GM19351 (cell line): Measurements from ENCODE around the gene RASL11B.

ENCODE experiments used
- ATAC-seq: cut with Tn5 transposase; IDR thresholded peaks from one replicate; pipeline ENCODE4 v1.9.1; 2021; ENCODE audit warnings: mild to moderate bottlenecking, moderate library complexity; ENCODE audit not compliant: unreplicated experiment

RASL11B gene

DNA sequence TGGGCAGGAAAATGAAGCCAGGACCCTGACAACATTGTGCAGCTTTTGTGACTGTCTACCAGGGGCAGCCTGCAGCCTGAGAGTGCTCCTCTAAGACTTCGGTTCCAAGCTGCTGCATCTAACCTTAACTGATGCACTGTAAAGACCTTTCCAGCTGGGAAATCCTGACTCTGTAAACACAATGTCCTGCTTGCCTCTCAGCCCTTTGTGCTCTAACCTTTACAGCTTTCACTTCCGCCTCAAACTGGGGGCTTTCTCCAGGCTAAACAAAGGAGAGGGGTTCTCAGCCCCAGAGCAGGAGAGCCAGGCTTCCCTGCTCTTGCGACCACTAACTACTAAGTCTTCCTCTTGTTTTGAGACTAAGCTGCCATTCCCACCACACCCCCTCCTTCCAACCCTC, 19.3 kb upstream of the RASL11B start:
- ATAC-seq = no peak

DNA sequence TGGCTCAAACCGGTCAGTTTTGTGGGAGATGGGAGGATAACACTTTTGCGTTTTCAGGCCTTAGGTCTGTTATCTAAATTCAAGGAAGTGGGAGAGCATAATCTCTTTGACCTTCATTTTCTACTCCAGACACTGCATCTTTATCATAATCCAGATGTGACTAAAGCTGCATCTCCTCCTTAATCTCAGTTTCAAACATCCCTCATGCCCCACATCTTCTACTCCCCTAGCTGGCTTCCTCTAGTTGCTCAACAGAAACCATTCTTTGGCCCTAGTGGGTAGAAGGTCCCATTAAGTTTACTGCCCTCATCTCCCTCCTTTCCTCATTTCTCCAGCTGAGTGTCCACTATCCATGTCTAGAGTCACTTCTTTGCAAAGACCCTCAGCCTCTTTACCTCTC, 18.8 kb upstream of the RASL11B start:
- no peak for ATAC-seq

GRCh38 chr4:52843958-52844357, 18.2 kb upstream of the RASL11B start:
- no peak for ATAC-seq

DNA sequence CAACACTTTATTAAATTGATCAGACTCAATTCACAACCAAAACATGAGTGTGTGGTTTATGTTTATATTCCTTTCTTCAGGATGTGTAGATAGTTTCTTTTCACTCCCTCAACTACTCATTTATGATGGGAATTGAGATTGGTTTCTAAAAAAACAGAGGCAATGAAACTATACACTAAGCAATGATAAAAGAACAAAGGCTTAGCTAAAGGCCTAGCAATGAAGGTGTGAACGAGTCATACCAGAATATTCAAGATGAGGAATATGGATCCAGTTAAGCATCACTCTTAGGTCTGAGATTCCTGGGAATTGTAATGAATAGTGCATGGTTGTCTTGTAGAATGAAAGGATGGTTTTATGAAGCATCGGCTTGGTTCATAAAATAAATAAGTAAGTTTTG, 17.5 kb upstream of the RASL11B start:
- ATAC-seq = no peak

DNA sequence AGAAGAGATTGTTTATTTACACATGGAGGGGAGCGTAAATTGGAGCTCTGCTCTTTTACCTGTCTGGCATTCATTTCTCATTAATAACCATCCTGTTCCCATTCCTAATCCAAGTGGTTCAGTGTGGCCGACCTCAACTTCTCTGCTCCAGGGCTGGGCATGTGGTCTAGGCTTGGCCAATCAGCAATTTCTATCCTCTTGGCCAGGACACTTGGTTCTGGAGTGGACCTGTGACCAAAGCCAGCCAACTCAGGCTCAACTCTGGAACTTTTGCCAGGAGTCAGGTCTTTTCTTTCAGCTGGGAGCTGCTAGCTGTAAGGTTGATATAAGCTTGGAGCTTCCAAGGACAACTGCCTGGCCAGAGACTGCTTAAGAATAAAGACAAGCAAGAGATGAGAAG, 15.6 kb upstream of the RASL11B start:
- no peak for ATAC-seq

DNA sequence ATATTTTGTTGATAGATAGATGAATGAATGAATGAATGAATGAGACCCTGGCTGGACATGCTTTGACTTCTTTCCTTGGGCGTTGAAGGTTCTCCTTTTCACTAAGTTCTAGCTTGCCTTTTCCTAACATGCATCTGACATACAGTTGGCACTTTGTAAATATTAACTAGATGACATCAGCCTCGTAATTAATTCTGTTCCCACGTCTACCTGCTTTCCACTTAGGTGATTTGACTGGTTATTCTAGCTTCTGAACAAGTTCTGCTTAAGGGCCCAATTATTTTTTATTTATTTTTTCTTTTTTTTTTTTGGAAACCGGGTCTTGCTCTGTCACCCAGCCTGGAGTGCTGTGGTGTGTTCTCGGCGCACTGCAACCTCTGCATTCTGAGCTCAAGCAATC, 13.9 kb upstream of the RASL11B start:
- no peak for ATAC-seq

DNA sequence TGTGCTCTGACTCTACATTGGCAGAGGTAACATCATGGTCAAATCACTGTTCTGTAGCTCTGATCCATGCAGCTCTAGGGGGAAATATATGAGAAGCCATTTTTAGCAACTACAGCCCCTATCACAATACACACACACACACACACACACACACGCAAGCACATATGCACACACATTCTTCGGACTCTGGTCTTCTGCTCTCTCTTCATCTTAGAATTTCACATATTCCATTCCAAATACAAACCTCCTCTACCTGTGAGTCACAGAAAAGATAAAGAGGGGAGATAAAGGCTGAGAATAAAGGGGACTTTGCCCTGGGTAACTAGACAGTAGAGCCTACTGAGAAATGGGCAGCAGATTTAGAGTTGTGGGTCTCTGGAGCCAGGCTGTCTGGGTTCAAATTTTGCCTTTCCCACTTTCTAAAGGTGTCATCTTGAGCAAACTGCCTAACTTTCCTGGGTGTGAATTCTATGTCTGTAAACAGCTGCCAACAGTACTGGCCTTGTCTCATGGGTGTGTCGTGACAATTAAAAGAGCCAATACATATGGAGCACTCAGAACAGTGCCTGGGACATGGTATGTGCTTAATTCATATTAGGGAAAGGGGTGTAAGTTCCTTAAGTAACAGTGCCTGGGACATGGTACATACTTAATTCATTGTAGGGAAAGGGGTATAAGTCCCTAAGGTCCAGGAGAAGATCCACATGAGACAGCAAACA, 11.6 kb upstream of the RASL11B start:
- ATAC-seq = no peak

GRCh38 chr4:52852041-52852440, 10.1 kb upstream of the RASL11B start:
- no peak for ATAC-seq

DNA sequence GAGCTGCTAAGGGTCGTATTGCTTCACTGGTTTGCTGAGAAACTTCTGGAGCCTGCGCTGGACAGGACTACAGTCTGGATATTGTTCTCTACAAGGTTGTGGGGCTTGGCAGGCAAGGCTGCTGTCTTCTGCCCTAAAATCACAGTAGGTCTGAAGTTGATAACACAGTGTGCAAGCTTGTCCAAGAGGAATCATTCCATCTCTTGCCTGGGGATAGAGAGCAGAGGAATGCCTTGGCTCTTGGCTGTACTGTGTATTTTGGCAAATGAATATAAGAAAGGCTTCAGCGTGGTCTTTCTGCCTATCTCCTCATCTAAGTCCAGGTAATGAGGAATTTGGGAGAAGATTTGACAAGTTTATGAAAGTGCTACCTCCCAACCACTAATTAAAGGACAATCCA, 9.4 kb upstream of the RASL11B start:
- ATAC-seq = no peak

- no peak for ATAC-seq
Observed at GRCh38 chr4:52853351-52853750, 8.8 kb upstream of the RASL11B start.

DNA sequence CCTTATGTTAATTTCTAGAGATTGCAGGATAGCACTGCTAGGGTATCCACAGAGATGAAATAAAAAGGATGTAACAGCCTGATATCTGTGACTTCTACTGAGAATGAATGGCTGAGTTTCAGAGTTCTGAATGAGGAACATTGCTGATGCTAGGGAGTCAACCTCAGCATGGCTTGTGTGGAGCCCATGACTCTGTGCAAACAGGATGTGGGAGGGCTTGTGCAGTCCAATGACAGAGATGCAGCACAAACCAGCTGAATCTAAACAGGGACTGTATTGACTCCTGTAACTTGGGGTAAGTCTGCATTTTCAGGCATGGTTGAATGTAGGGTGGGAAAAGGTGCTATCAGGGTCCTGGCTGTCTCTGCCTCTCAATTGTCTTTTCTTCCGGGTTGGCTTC, 5.3 kb upstream of the RASL11B start:
- ATAC-seq = no peak

- ATAC-seq = no peak
Observed at GRCh38 chr4:52860361-52860760, 1.8 kb upstream of the RASL11B start.

DNA sequence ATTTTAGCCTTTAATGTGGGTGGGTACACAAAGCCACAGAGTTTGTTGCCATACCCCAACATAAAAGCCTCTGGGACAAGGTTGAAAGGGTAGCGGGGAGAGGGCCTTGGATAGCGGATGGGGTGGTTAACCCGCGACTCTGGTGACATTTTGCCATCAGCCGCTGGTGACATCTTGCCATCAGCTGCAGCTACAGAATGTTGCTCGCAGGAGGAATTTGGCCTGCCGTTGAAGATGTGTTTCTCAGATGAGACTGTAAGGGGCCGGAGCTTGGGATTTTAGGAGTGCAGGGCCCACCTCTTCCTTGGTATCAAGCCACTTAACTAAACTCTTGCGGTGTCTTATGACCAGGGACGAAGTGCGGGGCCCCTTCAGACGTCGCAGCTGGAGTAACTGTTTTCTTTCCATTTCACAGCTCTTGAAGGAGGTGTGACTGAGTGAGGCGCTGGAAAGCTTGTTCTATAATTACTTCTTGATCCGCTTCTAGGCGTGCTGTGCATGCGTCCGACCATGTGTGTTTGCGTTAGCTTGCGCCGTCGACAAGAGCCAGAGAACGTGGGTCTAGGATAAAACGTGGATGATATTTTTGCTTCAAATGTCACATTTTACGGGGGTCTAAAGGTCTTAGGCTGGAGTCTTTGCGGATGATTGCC, 820 bp upstream of the RASL11B start:
- no peak for ATAC-seq

GRCh38 chr4:52862639-52863161, 583 bp downstream of the RASL11B start:
- no peak for ATAC-seq

DNA sequence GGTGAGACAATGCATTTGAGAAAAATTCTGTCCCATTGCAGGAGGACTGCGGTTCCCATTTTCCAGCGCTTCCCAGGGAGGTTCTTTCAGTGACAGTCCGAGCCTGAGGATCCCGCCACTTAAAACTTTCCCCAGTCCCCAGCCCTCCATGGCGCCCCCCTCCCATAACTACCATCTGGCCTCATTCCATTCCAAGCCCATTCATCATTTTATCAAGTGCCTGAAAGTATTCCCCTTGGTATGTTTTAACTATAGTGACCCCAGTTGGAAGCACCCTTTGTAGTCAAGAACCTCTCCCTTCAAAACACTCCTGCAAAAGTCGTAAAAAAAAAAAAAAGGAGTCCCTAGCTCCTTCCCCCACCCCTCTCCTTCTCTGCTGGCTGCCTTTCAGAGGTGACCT, 1.2 kb downstream of the RASL11B start:
- no peak for ATAC-seq

DNA sequence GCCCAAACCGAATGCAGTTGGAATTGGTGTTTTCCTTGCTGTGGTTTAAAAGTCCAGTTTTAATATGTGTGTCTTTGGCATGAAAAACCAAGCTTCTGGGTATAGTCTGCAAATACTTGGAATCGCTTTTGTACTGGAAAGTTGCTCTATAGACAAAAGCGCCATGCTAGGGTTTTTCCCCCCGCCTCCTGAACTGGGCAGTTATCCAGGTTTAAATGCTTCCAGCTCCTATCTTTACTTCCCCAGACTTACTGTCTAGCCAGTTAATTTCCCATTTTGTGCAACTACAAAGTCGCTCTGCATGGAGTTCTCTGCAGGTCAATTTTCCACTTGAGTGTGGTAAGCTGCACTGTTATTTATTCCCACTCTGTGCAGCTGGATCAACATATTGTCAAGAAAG, 2.7 kb downstream of the RASL11B start:
- ATAC-seq = no peak

GRCh38 chr4:52865300-52865699, 3.2 kb downstream of the RASL11B start:
- ATAC-seq = no peak

- ATAC-seq = no peak
Observed at GRCh38 chr4:52866734-52867133, 4.6 kb downstream of the RASL11B start.

- ATAC-seq = no peak
Observed at GRCh38 chr4:52867163-52867562, 5.0 kb downstream of the RASL11B start.

GRCh38 chr4:52868133-52868532, 6.0 kb downstream of the RASL11B start:
- no peak for ATAC-seq

- no peak for ATAC-seq
Observed at GRCh38 chr4:52869196-52869595, 7.1 kb downstream of the RASL11B start.

- ATAC-seq = no peak
Observed at GRCh38 chr4:52869656-52870055, 7.5 kb downstream of the RASL11B start.

GRCh38 chr4:52870225-52870624, 8.1 kb downstream of the RASL11B start:
- ATAC-seq = no peak
